ENCODE results near the gene PRKN.

DNA sequence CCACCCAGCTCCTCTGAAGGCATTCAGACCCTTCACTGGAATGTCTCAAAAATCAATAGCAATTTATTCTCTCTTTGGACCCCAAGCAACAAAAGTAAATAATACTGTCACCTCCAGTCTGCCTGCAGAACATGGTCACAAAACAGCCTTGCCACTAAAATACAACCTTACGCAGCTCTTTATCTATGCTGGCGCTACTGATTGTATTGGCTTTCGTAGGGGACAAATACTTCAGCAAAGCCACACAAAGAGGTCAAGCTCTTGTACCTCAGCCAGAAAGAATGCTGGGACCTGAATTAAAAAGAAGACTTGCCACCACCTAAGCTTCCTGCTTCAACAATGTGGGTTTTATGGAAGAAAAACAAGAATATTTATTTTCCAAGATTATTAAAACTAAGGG is 57.2 kb downstream of the PRKN start:
- TF ChIP-seq, protein P1, sequence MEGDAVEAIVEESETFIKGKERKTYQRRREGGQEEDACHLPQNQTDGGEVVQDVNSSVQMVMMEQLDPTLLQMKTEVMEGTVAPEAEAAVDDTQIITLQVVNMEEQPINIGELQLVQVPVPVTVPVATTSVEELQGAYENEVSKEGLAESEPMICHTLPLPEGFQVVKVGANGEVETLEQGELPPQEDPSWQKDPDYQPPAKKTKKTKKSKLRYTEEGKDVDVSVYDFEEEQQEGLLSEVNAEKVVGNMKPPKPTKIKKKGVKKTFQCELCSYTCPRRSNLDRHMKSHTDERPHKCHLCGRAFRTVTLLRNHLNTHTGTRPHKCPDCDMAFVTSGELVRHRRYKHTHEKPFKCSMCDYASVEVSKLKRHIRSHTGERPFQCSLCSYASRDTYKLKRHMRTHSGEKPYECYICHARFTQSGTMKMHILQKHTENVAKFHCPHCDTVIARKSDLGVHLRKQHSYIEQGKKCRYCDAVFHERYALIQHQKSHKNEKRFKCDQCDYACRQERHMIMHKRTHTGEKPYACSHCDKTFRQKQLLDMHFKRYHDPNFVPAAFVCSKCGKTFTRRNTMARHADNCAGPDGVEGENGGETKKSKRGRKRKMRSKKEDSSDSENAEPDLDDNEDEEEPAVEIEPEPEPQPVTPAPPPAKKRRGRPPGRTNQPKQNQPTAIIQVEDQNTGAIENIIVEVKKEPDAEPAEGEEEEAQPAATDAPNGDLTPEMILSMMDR (IDR thresholded peaks at IDR 0.05; ENCODE audit: low read length): no peak
- TF ChIP-seq EZH2 (IDR thresholded peaks at IDR 0.05; ENCODE audit: borderline replicate concordance, low read length): no peak

Data from OCI-LY1 (cell line).